DMS 273 (cell line): Measurements from ENCODE around the gene TMPRSS9.
"Not testable (repeated sequence)": the region's sequence is repeated elsewhere in the genome, so short reads cannot be mapped to it uniquely, and the experiment has no call there.

Experiments
- DNase-seq: peaks from one replicate; lab custom pipeline; 2025; ENCODE audit not compliant: unreplicated experiment; lab: John Stamatoyannopoulos, UW

The TMPRSS9 gene

DNA sequence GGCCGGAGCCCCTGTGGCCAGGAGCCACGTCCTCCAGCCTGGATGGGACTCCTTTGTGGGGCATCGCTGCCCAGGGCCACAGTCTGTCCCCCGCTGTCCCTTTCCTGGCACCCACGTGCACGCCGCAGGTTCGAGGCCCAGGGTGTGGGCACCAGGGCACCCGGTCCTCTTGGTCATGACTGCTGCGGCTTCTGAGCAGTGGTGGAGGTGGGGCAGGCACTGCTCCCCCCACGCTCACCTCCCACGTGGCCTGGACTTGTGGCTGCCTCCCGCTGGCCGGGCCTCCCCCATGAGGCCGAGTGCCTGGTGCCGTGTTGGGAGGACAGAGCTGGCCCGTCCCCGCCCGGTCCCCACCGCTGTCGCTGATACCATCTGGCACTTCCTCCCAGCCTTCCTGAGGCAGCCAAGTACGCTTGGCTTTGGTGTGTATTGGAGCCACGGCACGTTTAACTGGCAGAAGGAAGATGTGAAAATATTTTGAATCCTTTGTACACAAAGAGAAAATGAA lies 18.8 kb upstream of the TMPRSS9 start:
- DNase-seq, result no peak

DNA sequence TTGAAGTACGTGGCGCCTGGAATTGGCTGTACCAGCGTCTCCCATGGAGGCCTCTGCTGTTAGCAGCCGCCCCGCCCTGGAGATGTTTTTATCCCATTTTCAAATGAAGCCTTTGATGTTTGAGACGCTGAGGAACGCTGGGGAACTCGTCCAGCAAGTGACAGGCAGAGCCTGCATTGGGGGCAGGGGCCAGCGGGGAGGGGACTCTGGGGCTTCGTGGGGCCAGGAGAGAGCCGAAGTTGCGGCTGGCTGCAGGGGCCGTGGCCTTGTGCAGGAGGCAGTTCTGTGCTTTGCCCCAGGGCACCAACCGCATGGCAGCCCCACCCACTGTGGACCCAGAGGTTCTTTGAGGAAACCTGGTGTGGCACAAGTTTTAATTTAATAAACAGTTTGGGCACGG lies 18.1 kb upstream of the TMPRSS9 start:
- no peak for DNase-seq

DNA sequence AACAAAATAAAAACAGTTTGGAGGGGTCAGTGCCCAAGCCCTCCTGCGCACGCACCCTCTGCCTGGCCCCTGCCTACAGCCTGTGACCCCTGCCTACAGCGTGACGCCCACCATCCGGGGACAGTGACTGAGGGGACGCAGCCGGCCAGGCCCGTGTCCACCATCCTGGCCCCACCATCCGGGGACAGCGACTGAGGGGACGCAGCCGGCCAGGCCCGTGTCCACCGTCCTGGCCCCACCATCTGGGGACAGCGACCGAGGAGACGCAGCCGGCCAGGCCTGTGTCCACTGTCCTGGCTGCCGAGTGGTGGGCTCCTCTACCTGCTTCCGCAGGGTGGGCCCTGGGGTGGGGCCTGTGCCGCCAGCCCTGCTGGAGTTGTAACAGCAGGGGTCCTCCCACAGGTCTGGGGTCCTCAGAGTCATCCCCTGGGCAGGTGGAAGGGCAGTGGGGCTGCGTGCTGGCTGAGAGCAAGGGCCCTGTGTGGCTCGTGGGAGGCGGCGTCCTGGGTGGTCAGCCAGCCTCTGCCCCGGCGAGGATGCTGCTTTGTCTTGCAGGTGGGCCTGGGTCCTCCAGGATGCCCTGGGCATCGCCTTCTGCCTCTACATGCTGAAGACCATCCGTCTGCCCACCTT lies 17.3 kb upstream of the TMPRSS9 start:
- no peak for DNase-seq

DNA sequence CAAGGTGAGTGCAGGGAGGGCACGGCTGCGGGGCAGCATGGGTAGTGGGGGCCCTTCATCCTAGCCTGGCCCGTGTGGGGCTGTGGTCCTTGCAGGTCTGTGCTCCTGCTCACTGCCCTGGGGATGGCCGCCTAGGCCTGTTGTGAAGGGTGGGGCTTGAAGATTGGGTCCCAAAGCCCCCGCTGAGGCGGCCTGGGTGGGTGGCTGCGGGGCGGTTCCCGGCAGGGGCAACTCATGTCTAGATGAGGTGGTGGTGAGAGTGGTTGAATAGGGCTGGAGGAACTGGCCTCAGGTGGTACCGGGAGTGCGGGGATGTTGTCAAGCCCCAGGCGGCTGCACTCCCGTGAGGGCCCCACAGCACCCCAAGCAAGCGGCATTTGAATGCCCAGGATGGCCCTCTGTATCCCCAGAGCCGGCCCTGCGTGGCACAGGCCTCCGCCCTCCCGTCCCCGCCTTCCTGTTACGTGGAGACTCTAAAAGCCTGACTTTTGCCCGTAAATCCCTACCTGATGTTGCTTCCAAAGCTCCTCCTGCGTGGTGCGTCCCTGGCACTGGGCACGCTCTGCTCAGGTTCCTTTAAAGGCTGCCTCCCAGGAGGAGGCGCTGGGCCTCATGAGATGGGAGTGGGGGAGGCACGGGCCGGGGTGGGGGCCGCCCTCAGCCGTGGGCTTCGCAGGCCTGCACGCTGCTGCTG lies 16.6 kb upstream of the TMPRSS9 start:
- DNase-seq, result no peak

DNA sequence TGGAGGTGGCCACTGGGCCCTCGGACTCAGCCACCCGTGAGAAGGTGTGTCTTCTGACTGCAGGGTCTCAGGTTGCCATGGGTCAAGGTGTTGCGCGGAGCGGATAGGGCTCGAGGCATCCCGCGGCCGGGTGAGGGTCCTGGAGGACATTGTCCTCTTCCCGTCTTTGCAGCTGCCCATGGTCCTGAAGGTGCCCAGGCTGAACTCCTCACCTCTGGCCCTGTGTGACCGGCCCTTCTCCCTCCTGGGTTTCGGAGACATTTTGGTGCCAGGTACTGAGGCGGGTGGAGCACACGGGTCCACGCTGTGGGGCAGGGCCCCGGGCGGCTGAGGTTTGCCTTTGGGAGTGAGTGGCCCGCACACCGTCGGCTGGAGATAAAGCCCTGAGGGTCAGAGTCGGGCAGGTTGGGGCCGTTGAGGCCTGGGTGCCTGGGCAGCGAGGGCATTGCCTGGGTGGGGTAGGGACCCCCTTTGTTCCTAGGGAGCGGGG lies 15.6 kb upstream of the TMPRSS9 start:
- DNase-seq, result no peak

DNA sequence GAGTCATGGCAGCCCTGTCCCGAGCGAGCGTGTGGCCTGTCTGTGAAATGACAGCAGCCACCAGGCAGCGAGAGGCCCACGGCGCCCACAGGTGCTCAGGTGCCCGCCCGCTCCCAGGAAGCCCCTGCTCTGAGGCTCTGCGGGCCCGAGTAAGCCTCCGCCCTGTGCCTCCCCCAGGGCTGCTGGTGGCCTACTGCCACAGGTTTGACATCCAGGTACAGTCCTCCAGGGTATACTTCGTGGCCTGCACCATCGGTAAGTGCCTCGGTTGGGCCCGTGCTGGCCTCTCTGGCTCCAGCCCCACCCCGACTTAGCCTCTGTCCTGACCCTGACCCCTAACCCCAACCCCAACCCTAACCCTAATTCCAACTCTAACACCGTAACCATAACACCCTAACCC lies 15.0 kb upstream of the TMPRSS9 start:
- no peak for DNase-seq

DNA sequence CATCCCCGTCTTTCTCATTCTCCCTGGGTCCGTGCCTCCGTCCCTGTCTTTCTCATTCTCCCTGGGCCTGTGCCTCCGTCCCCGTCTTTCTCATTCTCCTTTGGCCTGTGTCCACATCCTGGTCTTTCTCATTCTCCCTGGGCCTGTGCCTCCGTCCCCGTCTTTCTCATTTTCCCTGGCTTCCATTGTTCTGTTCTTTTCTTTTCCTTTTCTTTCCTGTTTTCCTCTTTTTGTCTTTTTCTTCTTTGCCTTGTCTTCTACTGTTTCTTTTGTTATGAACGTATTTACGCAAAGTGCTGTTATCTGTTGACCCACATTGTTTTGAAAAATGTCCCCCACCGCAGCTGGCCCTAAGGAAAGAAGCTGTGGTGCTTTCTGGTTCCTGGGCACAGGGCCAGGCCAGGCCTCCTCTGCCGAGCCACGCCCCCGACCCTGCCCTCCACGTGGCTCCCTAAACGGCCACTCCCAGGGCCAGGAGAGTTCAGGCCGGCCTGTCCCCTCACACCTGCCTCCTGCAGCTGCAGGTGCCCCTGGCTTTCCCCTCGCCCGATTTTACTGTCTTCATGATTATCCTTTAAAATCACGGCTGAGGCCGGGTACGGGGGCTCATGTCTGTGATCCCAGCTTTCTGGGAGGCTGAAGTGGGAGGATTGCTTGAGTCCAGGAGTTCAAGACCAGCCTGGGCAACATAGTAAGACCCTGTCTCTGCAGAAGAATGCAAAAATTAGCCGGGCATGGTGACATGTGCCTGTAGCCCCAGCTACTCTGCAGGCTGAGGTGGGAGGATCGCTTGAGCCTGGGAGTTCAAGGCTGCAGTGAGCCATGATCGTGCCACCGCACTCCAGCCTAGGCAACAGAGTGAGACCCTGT lies 14.0 kb upstream of the TMPRSS9 start:
- no peak for DNase-seq

DNA sequence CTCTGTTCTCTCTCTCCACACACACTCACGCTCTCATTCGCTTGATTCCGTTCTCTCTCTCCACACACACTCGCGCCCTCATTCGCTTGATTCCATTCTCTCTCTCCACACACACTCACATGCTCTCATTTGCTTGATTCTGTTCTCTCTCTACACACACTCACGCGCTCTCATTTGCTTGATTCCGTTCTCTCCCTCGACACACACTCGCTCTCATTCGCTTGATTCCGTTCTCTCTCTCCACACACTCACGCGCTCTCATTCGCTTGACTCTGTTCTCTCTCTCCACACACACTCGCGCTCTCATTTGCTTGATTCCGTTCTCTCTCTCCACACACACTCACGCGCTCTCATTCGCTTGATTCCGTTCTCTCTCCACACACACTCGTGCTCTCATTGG lies 10.2 kb upstream of the TMPRSS9 start:
- not testable (repeated sequence) for DNase-seq

DNA sequence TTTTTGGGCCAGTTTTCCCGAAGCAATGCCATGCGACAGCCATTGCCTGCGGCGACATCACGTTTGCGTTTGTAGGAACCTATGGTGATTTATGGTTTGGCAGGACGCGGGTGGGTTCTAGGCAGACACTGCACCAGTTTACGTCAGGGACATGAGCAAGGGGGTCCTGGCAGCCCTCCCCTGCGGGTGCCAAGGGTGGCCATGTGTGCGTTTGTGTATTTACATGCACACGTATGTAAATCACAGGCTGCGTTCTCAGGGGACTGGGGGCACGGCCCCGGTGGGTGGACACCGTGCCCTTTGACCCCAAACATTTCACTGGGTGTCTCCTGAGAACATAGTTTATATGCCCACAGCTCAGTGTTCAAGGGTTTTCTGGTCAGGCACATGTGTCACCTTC lies 9.4 kb upstream of the TMPRSS9 start:
- no peak for DNase-seq

DNA sequence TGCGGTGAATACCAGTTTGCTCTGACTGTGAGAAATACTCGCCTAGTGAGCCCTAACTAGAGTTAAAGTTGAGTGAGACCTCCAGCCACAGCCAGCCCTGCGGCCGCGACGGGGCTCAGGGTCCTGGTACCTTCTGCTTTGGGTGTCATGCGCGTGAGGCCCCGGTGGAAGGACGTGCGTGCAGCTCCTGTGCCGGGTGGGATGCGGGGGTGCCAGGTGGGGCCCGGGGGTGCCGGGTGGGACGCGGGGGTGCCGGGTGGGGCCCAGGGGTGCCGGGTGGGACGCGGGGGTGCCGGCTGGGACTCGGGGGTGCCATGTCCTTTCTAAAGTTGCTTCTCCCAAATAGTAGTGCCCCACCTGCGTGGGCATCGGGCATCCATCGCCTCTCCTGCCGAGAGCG lies 8.5 kb upstream of the TMPRSS9 start:
- DNase-seq, result no peak

DNA sequence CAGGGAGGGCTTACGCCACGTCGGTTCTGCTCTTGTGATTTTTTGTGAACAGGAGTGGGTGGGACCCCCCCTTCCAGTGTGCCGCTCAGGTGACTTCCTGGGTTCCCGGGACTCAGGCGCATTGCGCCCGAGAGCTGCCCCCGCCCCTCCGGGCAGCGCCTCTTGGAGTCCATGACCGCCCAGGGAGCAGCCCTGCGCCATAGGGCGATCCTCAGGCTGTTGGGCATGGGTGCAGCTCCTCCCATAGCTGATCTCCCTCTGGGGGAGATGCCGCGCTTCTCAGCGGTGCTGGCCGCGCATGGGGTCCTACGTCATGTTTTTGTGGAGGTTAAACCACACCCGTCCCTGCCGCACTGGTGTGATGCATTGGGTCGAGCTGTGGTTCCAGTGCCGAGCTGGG lies 7.9 kb upstream of the TMPRSS9 start:
- no peak for DNase-seq

DNA sequence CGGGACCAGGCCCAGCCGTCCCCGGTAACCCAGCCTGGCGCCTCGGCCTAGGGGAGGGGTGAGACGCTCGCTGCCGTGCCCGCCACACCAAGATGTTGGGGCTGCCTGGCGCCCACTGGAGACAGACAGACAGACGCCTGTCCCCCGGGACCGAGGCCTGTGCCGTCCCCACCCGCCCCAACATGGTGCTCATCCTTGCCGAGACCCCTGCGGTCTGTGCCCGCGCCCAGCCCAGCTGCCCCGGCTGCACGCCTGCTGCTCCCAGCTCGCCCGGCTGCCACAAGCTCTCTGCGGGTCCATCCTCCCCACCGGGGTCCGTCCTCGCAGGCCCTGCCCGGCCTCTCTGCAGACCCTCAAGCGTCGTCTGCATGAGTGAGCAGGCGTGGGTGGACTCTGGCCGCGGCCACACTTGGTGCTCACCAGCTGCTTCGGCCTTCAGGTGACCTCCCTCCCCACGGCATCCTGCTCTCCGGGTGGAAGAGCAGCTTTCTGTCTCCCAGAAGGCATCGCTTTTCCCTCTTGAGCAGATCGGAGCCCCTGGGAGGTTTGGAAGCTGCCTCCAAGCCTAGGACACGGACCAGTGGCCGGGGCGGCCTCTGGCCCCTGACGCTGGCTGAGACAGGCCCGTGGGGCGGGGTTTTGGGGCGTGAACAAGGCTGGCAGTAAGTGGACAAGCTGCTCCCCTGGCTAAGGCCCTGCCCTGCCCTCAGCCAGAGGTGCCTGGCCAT lies 6.7 kb upstream of the TMPRSS9 start:
- DNase-seq, result no peak

DNA sequence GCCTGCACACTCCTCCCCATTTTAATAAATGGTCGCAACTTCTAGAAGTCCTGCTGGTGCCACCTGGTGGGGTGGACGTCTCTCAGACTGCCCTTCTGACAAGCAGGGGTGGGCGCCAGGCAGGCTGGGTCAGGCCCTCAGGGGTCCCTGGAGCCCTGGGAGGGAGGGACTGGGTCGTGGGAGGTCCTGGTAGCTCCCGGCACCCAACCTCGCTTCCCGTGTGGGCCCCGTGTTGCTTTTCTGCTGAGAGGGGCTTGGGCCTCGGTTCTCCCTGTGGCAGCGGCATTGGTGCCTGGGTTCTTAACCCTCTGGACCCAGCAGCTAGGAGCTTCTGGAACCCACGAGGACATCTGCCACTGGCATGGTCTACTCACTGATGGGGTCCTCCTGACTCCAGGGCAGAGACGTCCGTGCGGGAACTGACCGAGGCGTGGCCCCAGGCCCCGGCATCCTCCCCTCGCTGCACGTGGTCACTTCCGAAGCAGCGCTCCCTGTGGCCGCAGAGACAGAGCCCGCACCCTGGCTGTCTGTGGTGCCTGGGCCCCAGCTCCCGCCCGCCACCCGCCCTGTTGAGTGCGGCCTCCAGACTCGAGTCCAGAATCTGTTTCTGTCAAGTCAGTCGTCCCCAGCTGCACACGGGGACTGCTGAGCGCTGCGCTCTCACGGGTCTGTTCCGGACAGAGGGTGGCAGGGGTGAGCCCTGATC lies 6.0 kb upstream of the TMPRSS9 start:
- DNase-seq, result no peak

DNA sequence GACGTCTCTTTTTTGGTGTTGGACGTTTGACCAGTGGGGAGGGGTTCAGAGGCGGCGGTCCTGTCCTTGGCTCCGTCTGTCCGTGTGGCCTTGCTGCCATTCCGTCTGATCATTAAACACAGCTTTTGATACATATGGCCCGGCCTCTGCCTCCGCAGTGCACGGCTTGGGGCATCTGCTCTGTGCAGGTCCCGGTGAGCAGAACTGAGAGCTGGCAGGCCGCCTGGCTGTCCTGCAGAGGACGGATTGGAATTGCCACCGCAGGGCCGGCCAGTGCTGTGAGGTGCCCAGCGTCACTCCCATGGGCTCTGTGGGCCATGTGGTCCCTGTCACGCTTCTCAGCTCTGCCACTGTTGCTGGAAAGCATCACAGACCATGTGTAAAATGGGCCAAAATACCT lies 5.4 kb upstream of the TMPRSS9 start:
- DNase-seq, result no peak

DNA sequence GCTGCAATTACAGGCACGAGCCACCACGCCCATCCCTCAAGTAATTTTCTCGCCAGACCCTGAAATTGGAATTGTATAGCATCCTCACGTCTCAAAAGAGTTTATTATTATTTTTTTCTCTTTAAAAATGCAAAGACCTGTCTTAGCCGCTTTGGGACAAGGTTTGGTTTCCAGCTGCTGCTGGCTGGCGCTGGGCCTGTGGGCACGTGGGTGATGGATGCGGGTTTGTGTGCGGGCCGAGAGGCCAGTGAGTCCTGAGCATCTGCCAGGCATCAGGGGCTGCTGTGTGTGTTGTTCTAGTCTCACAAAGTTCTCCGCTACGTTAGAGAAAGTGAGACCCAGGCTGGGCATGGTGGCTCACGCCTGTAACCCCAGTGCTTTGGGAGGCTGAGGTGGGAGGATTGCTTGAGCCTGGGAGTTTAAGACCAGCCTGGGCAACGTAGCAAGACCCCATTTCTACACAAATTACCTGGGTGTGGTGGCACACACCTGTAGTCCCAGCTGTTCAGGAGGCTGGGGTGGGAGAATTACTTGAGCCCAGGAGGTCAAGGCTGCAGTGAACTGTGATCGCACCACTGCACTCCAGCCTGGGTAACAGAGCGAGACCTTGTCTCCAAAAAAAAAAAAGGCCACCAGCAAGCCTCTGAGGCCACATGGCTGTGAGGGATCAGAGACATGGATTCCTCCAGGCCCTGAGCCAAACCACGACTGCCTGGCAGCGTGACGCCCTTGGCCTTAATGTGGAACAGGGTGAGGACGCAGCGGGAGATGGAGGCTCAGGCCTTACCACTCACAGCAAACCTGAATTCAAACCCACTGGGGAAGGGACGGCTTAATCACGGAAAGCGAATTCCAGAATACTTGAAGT lies 4.7 kb upstream of the TMPRSS9 start:
- DNase-seq, result no peak

DNA sequence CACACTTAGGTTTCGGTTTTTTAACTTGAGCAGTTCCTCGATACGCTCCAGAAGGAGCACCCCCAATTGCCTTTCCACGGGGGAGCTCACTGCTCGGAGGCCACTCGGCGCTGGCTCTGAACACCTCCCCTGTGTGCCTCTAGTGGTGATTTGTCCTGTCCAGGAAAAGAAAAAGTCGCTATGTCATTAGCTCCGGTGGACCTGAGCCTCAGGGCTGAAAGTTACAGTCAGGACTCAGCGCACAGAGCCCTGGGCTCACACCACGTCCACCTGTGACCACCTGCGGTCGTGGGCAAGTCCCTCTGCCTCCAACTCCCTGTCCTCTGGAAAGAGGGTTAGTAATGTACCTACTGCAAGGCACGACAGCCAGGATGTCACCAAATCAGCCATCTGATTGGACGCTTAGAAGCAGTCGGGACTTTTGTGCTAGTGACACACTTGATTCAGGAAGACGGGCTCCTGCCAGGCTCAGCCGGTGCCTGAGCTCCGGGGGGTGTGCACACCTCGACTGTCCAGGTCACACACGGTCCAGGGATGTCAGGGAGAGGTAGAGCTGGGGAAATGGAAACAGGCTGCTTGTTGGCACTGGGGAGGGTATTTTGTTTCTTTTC lies 3.9 kb upstream of the TMPRSS9 start:
- DNase-seq, result no peak

DNA sequence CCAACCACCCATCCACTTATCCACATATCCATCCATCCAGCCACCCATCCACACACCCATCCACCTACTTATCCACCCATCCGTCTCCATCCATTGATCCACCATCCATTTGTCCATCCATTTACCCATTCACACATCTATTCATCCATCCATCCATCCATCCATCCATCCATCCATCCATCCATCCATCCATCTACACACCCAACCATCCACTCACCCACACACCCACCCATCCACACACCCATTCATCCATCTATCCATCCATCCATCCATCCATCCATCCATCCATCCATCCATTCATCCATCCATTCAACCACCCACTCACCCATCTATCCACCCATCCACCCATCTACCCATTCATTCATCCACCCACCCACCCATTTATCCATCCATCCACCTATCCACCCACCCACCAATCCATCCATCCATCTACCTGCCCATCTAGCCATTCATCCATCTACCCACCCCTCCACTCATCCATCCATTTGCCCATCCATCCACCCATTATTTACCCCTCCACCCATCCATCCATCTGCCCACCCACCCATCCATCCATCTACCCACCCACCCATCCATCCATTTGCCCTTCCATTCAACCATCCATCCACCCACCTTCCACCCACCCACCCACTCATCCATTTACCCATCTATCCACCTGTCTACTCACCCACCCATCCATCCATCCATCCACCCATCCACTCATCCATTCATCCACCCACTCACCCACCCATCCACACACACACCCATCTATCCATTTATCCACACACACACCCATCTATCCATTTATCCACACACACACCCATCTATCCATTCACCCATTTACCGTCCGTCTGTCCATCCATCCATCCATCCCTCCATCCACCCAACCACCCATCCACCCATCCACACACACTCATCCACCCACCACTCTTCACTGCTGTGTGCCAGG lies 2.5 kb upstream of the TMPRSS9 start:
- DNase-seq, result no peak

DNA sequence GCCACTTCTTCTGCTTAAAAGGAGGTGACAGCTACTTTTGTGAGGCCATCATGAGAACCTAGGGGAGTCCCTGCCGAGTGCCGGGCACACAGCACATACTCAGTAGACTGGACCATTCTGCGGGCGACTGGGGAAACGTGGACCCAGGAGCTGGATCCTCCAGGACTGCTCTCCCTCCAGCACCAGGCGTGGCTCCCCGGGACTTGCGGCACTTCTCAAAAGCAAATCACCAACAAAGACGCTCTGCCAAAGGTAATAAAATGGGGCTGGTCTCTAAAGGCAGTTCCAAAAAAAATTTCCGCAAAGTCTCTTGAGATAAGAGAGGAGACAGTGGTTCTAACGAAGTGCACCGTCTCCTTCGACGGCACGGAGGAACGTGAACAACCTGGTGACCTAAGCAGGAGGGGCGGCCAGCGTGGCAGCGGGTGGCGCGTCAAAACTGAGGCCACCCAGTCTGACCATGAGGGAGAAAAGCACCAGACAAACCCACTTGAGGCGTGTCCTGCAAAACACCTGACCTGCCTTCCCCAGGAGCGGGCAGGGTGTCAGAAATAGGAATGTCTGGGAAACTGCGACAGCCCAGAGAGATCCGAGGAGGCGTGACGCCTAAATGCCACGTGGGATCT lies 1.4 kb upstream of the TMPRSS9 start:
- DNase-seq, result no peak
